Cardiac muscle cell (in vitro differentiated cells and primary cell): ENCODE data around the gene GPR12. TPM values are rescaled to one million over a fixed set of nuclear protein-coding genes. Genes with fewer than 3 reads are reported as not detected.
A peak's percentile ranks its signal among the peaks of the same experiment; 100 is the strongest.

Experiments
- DNase-seq, 2 donors: peaks; one replicate each; pipeline versions ENCODE4 v3.0.0 to v3.0.0-alpha.2; 2010 to 2017; ENCODE audit warnings: low read depth in 1 of 2, low spot score in 1 of 2
- H3K27ac ChIP-seq: fragments of 200-600 bp; sonication (generic); 2 replicates; pipeline ENCODE4 v1.5.1; 2016
- H3K27me3 ChIP-seq: fragments of 200-600 bp; sonication (generic); 2 replicates; pipeline ENCODE4 v1.6.0; 2016; ENCODE audit warnings: control low read depth
- H3K36me3 ChIP-seq: fragments of 200-600 bp; sonication (generic); 2 replicates; pipeline ENCODE4 v1.5.1; 2016; ENCODE audit warnings: control low read depth
- H3K4me1 ChIP-seq: fragments of 200-600 bp; sonication (generic); 2 replicates; pipeline ENCODE4 v1.8.1; 2017; ENCODE audit warnings: low read depth, mild to moderate bottlenecking, mixed run types
- H3K4me3 ChIP-seq: fragments of 200-600 bp; sonication (generic); 2 replicates; pipeline ENCODE4 v1.5.1; 2016; ENCODE audit warnings: mild to moderate bottlenecking
- H3K9me3 ChIP-seq: fragments of 200-600 bp; sonication (generic); 2 replicates; pipeline ENCODE4 v1.5.1; 2017; ENCODE audit warnings: low read depth, mild to moderate bottlenecking, control low read depth
- CTCF ChIP-seq: IDR thresholded peaks from 2 replicates; pipeline ENCODE4 v1.5.1; 2012; ENCODE audit warnings: low read depth, mild to moderate bottlenecking, low read length
- polyA plus RNA-seq: library from polyadenylated mRNA; unstranded; fragments of >200 nt; fragmentation: Nextera tagmentation; extraction: Ambion mirVana; gene quantifications from 2 replicates; pipeline ENCODE4 v1.2.1, GENCODE V29; 2016
- total RNA-seq: library from RNA; depleted of rRNA; stranded (reverse); fragments of >200 nt; gene quantifications from 2 replicates; pipeline ENCODE4 v1.2.3, GENCODE V29; 2016

Gene GPR12
- total and polyA plus RNA-seq, 2 experiments from 2014 or later = not detected

DNA sequence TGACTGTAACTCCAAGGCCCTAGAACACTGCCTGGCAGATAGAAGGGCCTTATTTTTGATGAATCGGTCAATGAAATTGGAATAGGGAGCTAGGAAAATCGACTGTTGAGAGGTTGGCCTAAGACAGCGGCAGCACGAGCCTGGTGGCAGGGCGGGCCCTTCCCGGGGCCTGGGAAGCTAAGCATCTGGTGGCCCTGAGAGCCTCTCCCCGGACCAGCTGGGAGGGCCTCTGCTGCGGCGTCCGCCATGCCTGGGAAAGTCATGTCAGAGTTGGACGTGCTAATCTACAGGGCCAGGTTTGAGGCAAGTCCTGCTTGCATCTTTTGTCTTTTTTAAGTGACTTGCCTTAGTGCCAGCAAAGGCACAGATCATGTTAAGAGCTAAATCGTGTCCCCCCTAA, 11.2 kb upstream of the GPR12 start:
- Histone ChIP-seq H3K27ac (no peak overlapping the region), H3K9me3 (no peaks in the 10 kb centered on the region), H3K36me3 (no peaks in the 10 kb centered on the region), H3K4me1 (no peaks in the 10 kb centered on the region), H3K4me3 (no peak overlapping the region), H3K27me3 (peaks cover 9% of the 10 kb centered on the region)
- no peak for TF ChIP-seq CTCF
- no peak for DNase-seq

DNA sequence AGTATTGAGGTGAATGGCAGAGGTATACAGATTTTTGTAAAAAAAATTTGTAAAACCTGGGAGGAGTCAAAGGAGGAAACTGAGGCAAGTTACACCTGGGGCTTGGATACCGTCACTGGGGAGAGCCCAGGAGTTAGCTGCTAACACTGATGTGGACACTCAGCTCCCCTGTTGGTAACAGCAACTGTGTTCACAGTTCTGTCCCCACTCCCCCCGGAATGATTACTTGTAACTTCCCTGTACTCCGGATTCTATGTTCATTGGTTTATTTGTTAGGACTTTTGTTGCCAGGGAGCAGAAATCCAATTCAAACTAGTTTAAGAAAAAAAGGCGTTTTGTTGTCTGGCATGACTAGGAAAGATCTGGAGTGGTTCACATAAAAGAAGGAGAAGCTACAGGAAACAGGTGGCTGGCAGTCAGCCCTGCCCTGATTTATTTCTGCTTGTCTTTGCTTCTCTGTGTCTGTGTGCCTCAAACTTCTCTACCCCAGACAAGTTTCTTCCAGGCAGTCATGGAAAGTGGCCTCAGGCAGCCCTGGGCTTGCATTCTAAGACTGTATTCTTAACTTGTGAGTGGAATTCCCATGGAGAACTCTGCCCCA, 2.3 kb upstream of the GPR12 start:
- no peak for DNase-seq
- no peaks in the 10 kb centered on the region for H3K36me3 ChIP-seq
- TF ChIP-seq CTCF = no peak
- H3K4me1 ChIP-seq = no peaks in the 10 kb centered on the region
- H3K27ac ChIP-seq = no peak overlapping the region
- H3K4me3 ChIP-seq = no peak overlapping the region
- H3K27me3 ChIP-seq = peaks cover 89% of the 10 kb centered on the region
- no peaks in the 10 kb centered on the region for H3K9me3 ChIP-seq

DNA sequence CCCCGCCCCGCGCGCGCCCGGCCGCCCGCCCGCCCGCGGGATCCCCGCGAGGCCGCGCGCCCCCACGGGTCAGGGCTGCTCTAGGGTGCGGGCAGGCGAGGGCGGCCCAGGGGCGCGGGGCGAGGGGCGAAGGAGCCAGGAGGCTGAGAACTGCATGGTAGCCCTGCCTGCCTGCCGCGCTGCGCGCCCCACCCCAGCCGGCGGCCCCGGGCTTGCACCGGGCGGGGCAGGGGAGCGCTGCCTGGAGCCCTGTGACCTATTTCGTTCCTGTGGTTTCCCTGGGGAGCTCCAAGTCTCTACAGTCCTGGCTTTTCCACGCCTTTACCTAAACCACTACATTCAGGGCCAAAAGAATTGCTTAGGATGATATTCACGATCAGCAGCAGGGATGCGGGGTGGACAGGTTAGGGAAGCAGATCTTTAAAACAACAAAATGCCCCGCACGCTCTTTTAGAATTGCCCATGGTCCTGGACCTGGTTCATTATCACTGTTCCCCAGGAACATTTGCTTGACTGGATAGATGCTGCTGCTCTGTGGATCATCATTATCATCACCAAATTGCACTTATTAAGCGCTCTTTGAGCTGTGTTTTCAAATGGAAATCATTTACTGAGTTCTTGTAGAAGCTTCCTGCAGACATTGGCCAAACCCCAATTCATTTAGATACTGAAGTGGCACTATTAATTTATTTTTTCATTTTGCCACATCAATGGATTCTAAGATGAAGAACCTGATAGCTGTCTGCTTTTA, 421 bp upstream of the GPR12 start:
- DNase-seq = no peak
- H3K9me3 ChIP-seq = no peaks in the 10 kb centered on the region
- H3K27me3 ChIP-seq = peaks cover 100% of the 10 kb centered on the region
- H3K36me3 ChIP-seq = no peaks in the 10 kb centered on the region
- no peak overlapping the region for H3K27ac ChIP-seq
- peak overlapping the region; percentile 10 for H3K4me3 ChIP-seq
- H3K4me1 ChIP-seq = no peaks in the 10 kb centered on the region
- TF ChIP-seq CTCF = no peak

DNA sequence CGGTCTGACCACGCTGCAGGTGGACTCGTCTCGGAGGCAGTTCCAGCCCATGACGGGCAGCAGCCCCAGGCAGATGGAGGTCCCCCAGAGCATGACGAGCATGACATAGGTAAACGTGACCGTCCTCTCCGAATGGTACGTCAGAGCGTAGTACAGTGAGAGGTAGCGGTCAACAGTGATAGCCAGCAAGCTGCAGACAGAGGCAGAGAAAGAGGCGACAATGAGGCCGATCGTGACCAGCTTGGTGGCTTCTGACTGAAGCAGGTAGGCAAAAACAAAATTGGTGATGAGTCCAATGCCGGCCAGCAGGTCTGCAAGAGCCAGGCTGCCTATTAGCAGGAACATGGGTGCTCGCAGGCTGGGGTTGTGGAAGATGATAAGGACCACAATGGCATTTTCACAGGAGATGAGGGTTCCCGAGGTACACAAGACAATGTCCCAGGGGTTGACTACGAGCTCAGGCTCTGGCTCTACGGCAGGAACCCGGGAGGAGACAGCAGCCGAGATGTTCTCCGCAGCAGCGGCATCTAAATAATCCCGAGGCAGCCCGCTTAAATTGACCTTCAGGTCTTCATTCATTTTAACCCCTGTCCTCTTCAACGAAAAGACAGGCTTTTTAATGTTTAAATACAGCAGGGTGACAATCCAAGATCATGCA, 1.2 kb downstream of the GPR12 start:
- H3K27me3 ChIP-seq = peaks cover 93% of the 10 kb centered on the region
- H3K36me3 ChIP-seq = no peaks in the 10 kb centered on the region
- H3K4me3 ChIP-seq = no peak overlapping the region
- no peak for DNase-seq
- no peaks in the 10 kb centered on the region for H3K9me3 ChIP-seq
- H3K4me1 ChIP-seq = no peaks in the 10 kb centered on the region
- TF ChIP-seq CTCF = no peak
- no peak overlapping the region for H3K27ac ChIP-seq

- TF ChIP-seq CTCF = no peak
- peaks cover 87% of the 10 kb centered on the region for H3K27me3 ChIP-seq
- H3K4me3 ChIP-seq = no peak overlapping the region
- H3K36me3 ChIP-seq = no peaks in the 10 kb centered on the region
- H3K9me3 ChIP-seq = no peaks in the 10 kb centered on the region
- no peak overlapping the region for H3K27ac ChIP-seq
- no peaks in the 10 kb centered on the region for H3K4me1 ChIP-seq
- no peak for DNase-seq
Measured at GRCh38 chr13:26758496-26759157, 2.0 kb downstream of the GPR12 start.
